HG03064 (cell line): Measurements from ENCODE around the gene PUS3.
"Not testable (repeated sequence)": the region's sequence is repeated elsewhere in the genome, so short reads cannot be mapped to it uniquely, and the experiment has no call there.

Experiments
- ATAC-seq: cut with Tn5 transposase; IDR thresholded peaks from one replicate; pipeline ENCODE4 v1.9.1; 2021; ENCODE audit warnings: low read depth; ENCODE audit not compliant: unreplicated experiment

PUS3 gene

GRCh38 chr11:125873881-125874555 is 29.0 kb downstream of the PUS3 start:
- ATAC-seq: no peak

GRCh38 chr11:125872138-125872491 is 30.9 kb downstream of the PUS3 start:
- no peak for ATAC-seq

- no peak for ATAC-seq
Measured at GRCh38 chr11:125871391-125872137, 31.4 kb downstream of the PUS3 start.

GRCh38 chr11:125869521-125869920 is 33.5 kb downstream of the PUS3 start:
- ATAC-seq: no peak

- not testable (repeated sequence) for ATAC-seq
Measured at GRCh38 chr11:125865354-125865753, 37.7 kb downstream of the PUS3 start.

GRCh38 chr11:125862786-125863185 is 40.2 kb downstream of the PUS3 start:
- ATAC-seq: not testable (repeated sequence)

- ATAC-seq: not testable (repeated sequence)
Measured at GRCh38 chr11:125857670-125858069, 45.3 kb downstream of the PUS3 start.

GRCh38 chr11:125846188-125846587 is 56.8 kb downstream of the PUS3 start:
- ATAC-seq: no peak
